Pancreas (tissue), 10 donors: ENCODE data around the gene CHST6. TPM values are rescaled to one million over a fixed set of nuclear protein-coding genes. Genes with fewer than 3 reads are reported as not detected.
"Not testable (repeated sequence)": the region's sequence is repeated elsewhere in the genome, so short reads cannot be mapped to it uniquely, and the experiment has no call there.

Experiments used
- ATAC-seq, 4 donors: fragments of 200-7000 bp; cut with Tn5 transposase; one replicate each; pipeline versions ENCODE4 v1.8.0 to v1.9.1; 2020; ENCODE audit warnings: mild to moderate bottlenecking in 4 of 4, moderate library complexity in 4 of 4
- DNase-seq, 6 donors: peaks; one replicate each; pipeline ENCODE4 v3.0.0-alpha.2; 2020
- FAIRE-seq: peaks from 2 replicates; lab custom pipeline; 2012; peaks lifted over from hg19 to GRCh38; lab: Jason Lieb, UNC
- H3K27ac ChIP-seq, 4 donors: fragments of 200-600 bp; sonication (generic); 1 replicate in 3 of 4; 2 replicates in 1 of 4; pipeline versions ENCODE4 v1.5.0 to v1.8.0; 2020
- H3K27me3 ChIP-seq, 4 donors: fragments of 200-600 bp; one replicate each; pipeline ENCODE4 v1.8.0; 2021
- H3K36me3 ChIP-seq, 3 donors: fragments of 200-600 bp; sonication (generic) in 1 of 3; one replicate each; pipeline versions ENCODE4 v1.5.0 to v1.8.0; 2020 to 2021
- H3K4me1 ChIP-seq, 3 donors: fragments of 200-600 bp; one replicate each; pipeline ENCODE4 v1.8.0; 2021
- H3K4me3 ChIP-seq, 4 donors: fragments of 200-600 bp; sonication (generic) in 2 of 4; one replicate each; pipeline versions ENCODE4 v1.5.0 to v1.8.0; 2020 to 2021
- H3K9me3 ChIP-seq, 4 donors: fragments of 200-600 bp; one replicate each; pipeline ENCODE4 v1.8.0; 2021
- WGBS, 2 donors: extraction: QIAGEN DNeasy Blood & Tissue Kit; methylation state at CpG; one replicate each; pipeline ENCODE4 v1.1.7; 2013; 5-methylcytosine and 5-hydroxymethylcytosine counted together
- intact Hi-C, 3 donors: fragments of 100-400 bp; cut with DNase I; formaldehyde crosslinking; loops; one replicate each; pipeline versions ENCODE4 v1.11.1 to v1.14.2; 2022
- polyA plus RNA-seq, 2 donors: library from polyadenylated mRNA; stranded (reverse); fragments of 200-250 nt; gene quantifications; one replicate each; pipeline ENCODE4 v1.2.3, GENCODE V29; 2013
- total RNA-seq, 6 donors: library from RNA; stranded (reverse); fragmentation: NEBNext Ultra II Directional in 4 of 6; extraction: Animal tissue kit (Norgen Biotek cat#: 25700) in 4 of 6; gene quantifications; one replicate each; pipeline versions ENCODE4 v1.2.1 to v1.2.4, GENCODE V29; 2021 to 2023
- TF ChIP-seq, protein P1 (sequence below), 4 donors: fragments of 200-600 bp; sonication (generic) in 3 of 4; IDR thresholded peaks; one replicate each; pipeline versions ENCODE4 v1.5.0 to v1.8.0; 2021; ENCODE audit warnings: antibody characterized with exemption in 4 of 4
- donor health status: healthy with polysubstance abuse.
- donor health status: DM: no; HTN: no; CAD: no; lungs with moderate emphysema.
- donor health status: DM: no; HTN: no; CAD: no.
- donor health status: control.
- donor health status: control.
- donor health status: Bipolar disorder and iron deficiency.
- donor health status: DM: yes; HTN: yes; CAD: no.
- donor health status: DM: no; HTN: no; CAD: no.
- donor health status: DM: no; HTN: no; CAD: no.
- donor health status: DM: yes; HTN: yes; CAD: no.

The CHST6 gene
- total and polyA plus RNA-seq, 8 donors = under 0.01 to 0.25 (median 0.11) TPM; not detected in 2

GRCh38 chr16:75464122-75464918, 30.9 kb downstream of the CHST6 start, which contains the start of gene TMEM170A:
Gene TMEM170A (minus strand): TSS chr16:75464689. CDS start chr16:75464600, 89 bp downstream.
- DNase-seq (peak; percentile 99 to 100 (median 100)), FAIRE-seq (peak; percentile 76), ATAC-seq (peak; percentile 92 to 97 (median 94))
- Histone ChIP-seq H3K36me3 (no peaks in the 10 kb centered on the region), H3K4me1 (peaks cover 9 to 26% (median 10%) of the 10 kb centered on the region in 3 donors), H3K27me3 (no peaks in the 10 kb centered on the region), H3K27ac (peak within 1 kb of the TSS; percentile 91 to 96 (median 94)), H3K9me3 (no peaks in the 10 kb centered on the region), H3K4me3 (peak within 1 kb of the TSS; percentile 80 to 95 (median 93))
- intact Hi-C loops = no loop called here
- TF ChIP-seq, protein P1, sequence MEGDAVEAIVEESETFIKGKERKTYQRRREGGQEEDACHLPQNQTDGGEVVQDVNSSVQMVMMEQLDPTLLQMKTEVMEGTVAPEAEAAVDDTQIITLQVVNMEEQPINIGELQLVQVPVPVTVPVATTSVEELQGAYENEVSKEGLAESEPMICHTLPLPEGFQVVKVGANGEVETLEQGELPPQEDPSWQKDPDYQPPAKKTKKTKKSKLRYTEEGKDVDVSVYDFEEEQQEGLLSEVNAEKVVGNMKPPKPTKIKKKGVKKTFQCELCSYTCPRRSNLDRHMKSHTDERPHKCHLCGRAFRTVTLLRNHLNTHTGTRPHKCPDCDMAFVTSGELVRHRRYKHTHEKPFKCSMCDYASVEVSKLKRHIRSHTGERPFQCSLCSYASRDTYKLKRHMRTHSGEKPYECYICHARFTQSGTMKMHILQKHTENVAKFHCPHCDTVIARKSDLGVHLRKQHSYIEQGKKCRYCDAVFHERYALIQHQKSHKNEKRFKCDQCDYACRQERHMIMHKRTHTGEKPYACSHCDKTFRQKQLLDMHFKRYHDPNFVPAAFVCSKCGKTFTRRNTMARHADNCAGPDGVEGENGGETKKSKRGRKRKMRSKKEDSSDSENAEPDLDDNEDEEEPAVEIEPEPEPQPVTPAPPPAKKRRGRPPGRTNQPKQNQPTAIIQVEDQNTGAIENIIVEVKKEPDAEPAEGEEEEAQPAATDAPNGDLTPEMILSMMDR (IDR thresholded peaks at IDR 0.05) = peak; percentile 100
- WGBS, 2 donors = 0% methylated on average over 60 to 89 of the region's 89 CpGs

DNA sequence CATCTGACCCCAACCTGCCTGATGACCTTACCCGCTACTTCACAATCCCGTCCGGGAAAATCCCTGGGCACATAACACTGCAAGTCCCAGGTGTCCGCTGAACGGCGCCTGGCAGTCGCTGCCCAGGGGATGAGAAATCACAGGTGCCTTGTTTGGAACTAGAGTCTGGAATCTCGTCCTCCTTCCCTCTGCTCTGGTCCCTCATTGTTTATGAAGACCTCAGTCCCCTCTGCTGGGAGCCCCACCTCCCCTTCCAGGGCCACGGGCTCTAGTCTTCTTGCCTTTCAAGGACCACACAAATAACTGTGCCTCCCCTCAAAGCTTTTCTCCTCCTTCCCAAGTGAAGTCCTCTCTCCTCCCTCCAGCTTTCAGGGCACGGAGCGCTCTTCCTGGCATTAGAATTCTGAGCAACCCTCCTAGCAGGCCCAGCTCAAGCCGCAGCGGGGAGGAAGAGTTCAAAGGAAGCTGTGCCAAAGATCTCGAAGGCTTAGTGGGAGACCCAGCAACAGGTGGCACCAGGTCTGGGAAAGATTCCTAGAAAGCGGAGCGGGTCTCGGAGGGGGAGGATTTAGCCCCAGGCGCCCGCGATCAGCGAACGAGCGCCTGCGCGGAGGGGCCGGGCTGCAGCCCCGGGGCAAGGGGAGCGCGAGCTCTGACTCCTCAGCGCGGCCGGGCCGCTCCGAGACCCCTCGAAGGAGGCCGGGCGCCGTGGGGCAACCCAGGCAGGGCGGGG, 31.7 kb downstream of the CHST6 start:
- H3K27me3 ChIP-seq, intact Hi-C loops, H3K36me3 ChIP-seq, FAIRE-seq, H3K9me3 ChIP-seq: not testable (repeated sequence)
- DNase-seq (peak; percentile 59 to 84 (median 68)), ATAC-seq (peak; percentile 38 to 51 (median 46))
- peaks cover 9 to 26% (median 10%) of the 10 kb centered on the region in 3 donors for H3K4me1 ChIP-seq
- 0 to 1% methylated on average over 38 to 39 of the region's 39 CpGs for WGBS, 2 donors
- H3K4me3 ChIP-seq = peak overlapping the region; percentile 80 to 95 (median 93)
- H3K27ac ChIP-seq = peak overlapping the region; percentile 91 to 96 (median 94)

DNA sequence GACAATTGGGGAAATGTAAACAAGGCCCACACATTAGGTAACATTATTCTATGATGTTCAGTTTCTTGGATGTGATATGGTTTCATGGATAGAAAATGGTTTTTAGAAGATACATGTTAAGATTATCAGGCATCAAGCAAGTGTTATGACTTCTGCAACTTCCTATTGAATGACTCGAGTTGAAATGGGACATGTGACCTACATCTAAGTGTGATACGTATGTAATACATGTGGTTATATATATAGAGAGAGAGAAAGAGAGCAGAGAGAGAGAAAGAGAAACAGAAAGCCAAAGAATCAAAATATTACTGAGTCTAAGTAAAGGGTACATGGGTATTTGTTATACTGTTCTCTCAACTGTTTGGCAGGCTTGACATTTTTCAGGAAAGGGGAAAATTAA, 32.4 kb downstream of the CHST6 start:
- no peak for FAIRE-seq
- Histone ChIP-seq H3K4me1 (peaks cover 9 to 26% (median 13%) of the 10 kb centered on the region in 3 donors), H3K27me3 (no peaks in the 10 kb centered on the region), H3K27ac (peak overlapping the region in 1 of 4 donors; percentile 96), H3K4me3 (peak overlapping the region in 2 of 4 donors; percentile 80 to 94), H3K36me3 (no peaks in the 10 kb centered on the region), H3K9me3 (no peaks in the 10 kb centered on the region)
- 12 to 15% methylated on average over 2 of the region's 2 CpGs for WGBS, 2 donors
- TF ChIP-seq, protein P1 (IDR thresholded peaks at IDR 0.05) = no peak
- ATAC-seq = no peak
- DNase-seq = no peak
- intact Hi-C loops = no loop called here

- FAIRE-seq (no peak), DNase-seq (no peak), ATAC-seq (no peak)
- WGBS, 2 donors = 22 to 36% methylated on average over 2 of the region's 2 CpGs
- Histone ChIP-seq H3K4me3 (no peak overlapping the region), H3K36me3 (no peaks in the 10 kb centered on the region), H3K27me3 (no peaks in the 10 kb centered on the region), H3K4me1 (peaks cover 9 to 34% (median 16%) of the 10 kb centered on the region in 3 donors), H3K9me3 (no peaks in the 10 kb centered on the region), H3K27ac (peak overlapping the region in 1 of 4 donors; percentile 20)
- TF ChIP-seq, protein P1 (IDR thresholded peaks at IDR 0.05) = no peak
- intact Hi-C loops = no loop called here
These were observed 33.7 kb downstream of the CHST6 start for GRCh38 chr16:75461575-75461974.

DNA sequence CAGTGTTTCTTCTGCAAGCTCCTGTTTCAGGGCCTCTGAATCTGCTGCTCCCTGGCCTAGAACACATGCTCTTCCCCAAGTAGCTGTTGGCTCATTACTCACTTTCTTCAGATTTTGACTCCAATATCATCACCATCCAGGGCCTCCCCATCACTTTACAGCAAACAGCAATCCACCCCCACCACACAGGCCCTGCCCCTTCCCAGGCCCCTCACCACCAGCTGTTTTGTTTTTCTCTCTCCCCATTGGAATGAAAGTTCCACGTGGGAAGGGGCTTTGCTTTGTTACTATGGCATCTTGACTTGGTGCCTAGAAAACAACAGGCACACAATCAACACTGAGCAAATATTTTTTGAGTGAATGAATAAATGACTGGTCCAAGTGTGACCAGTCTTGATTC, 34.8 kb downstream of the CHST6 start:
- no peak for FAIRE-seq
- no peaks in the 10 kb centered on the region for H3K36me3 ChIP-seq
- no peak overlapping the region for H3K4me3 ChIP-seq
- ATAC-seq = no peak
- DNase-seq = no peak
- no peak overlapping the region for H3K27ac ChIP-seq
- H3K27me3 ChIP-seq = no peaks in the 10 kb centered on the region
- H3K9me3 ChIP-seq = no peaks in the 10 kb centered on the region
- intact Hi-C loops = no loop called here
- H3K4me1 ChIP-seq = peaks cover 9 to 34% (median 16%) of the 10 kb centered on the region in 3 donors
- TF ChIP-seq, protein P1 (IDR thresholded peaks at IDR 0.05) = no peak
- 9 to 10% methylated on average over 1 of the region's 1 CpG for WGBS, 2 donors
